Dendritic cell treated with granulocyte-macrophage colony-stimulating factor and Interleukin-4, amounts not matched to agents 40 ng/mL and 50 ng/mL, for 4 days (primary cell): Measurements from ENCODE around the gene KRTAP2-2.
"Not testable (repeated sequence)": the region's sequence is repeated elsewhere in the genome, so short reads cannot be mapped to it uniquely, and the experiment has no call there.

Source experiments
- H3K27ac Mint-ChIP-seq: one replicate; pipeline ENCODE4 v1.8.0; 2022; ENCODE audit warnings: mild to moderate bottlenecking, mixed read lengths
- H3K27me3 Mint-ChIP-seq: one replicate; pipeline ENCODE4 v1.8.0; 2022; ENCODE audit warnings: mild to moderate bottlenecking, mixed read lengths
- H3K36me3 Mint-ChIP-seq: one replicate; pipeline ENCODE4 v1.8.0; 2022; ENCODE audit warnings: low read depth, mixed read lengths
- H3K4me1 Mint-ChIP-seq: one replicate; pipeline ENCODE4 v1.8.0; 2022; ENCODE audit warnings: low read depth, mixed read lengths
- H3K4me3 Mint-ChIP-seq: one replicate; pipeline ENCODE4 v1.8.0; 2022; ENCODE audit warnings: mild to moderate bottlenecking, moderate library complexity, mixed read lengths
- H3K9me3 Mint-ChIP-seq: one replicate; pipeline ENCODE4 v1.8.0; 2022; ENCODE audit warnings: mixed read lengths
- intact Hi-C: fragments of 100-400 bp; cut with micrococcal nuclease; formaldehyde crosslinking; loops from one replicate; pipeline ENCODE4 v1.15.0; 2022

Gene KRTAP2-2

DNA sequence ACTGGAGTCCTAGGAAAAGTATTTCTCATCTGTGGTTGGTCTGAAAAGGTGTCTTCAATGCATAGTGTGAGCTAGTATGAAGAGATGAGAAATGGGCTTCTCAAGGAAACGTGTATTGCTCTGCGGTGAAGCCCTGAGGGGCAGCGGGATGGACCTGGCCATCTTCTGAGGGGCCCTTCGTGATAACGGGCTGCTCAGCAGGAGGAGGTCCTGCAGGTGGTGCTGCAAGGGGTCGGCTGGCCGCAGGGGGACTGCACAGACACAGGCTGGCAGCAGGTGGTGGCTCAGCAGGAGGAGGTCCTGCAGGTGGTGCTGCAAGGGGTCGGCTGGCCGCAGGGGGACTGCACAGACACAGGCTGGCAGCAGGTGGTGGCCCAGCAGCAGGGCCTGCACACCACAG lies 474 bp downstream of the KRTAP2-2 start:
- intact Hi-C loops, H3K4me3 Mint-ChIP-seq, H3K27ac Mint-ChIP-seq, H3K4me1 Mint-ChIP-seq, H3K36me3 Mint-ChIP-seq, H3K9me3 Mint-ChIP-seq: not testable (repeated sequence)
- H3K27me3 Mint-ChIP-seq = peaks cover 21% of the 10 kb centered on the region

DNA sequence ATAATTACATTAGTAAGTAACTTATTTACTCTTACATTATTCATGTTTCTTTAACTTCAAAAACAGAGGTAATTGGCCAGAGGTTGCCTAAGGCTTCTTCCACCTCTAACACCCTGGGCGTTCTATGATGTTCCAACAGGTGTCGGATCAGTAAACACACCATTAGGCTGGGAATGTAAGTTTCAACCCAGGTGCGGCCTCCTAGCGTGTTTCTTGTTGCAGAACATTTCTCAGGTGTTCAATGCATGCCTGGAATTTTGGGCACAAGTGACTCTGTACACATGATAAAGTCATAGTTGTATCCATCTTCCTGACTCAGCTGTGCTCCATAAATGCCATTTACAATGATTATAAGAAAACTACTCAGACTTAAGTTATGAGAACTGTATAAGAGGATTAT lies 1.0 kb downstream of the KRTAP2-2 start:
- Mint-ChIP-seq H3K9me3 (no peaks in the 10 kb centered on the region), H3K27me3 (peaks cover 18% of the 10 kb centered on the region), H3K4me1 (no peaks in the 10 kb centered on the region), H3K4me3 (no peak overlapping the region), H3K36me3 (no peaks in the 10 kb centered on the region), H3K27ac (no peak overlapping the region)
- intact Hi-C loops = no loop called here

DNA sequence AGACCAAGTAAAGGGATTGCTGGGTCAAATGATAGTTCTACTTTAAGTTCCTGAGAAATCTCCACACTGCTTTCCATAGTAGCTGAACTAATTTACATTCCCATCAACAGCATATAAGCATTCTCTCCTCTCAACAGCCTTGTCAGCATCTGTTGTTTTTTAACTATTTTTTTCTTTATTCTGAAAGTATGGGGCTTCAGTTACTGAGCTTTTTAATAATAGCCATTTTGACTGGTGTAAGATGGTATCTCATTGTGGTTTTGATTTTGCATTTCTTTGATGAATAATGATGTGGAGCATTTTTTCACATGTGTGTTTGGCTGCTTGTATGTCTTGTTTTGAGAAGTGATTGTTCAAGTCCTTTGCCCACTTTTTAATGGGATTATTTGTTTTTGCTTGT lies 2.5 kb downstream of the KRTAP2-2 start:
- Mint-ChIP-seq H3K36me3 (no peaks in the 10 kb centered on the region), H3K27me3 (peaks cover 20% of the 10 kb centered on the region), H3K27ac (no peak overlapping the region), H3K4me1 (no peaks in the 10 kb centered on the region), H3K9me3 (no peaks in the 10 kb centered on the region), H3K4me3 (no peak overlapping the region)
- intact Hi-C loops = no loop called here

DNA sequence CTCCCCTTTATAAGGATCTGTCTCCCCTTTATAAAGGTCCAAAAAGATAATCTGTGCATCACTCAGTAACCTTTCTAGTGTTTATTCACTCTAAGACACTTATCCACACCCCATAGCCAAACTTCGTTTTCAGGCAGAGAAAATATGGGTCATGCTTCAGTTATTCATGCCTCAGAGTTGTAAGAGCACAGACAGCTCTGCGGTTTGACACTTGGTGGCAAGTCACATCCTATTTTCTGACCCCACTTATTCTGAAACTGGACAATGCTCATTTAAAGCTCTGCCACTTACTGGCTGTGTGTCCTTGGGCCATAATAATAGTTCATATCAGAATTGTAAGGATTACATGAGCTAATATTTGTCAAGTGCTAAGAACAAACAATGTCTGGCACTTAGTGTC lies 5.9 kb downstream of the KRTAP2-2 start:
- no peaks in the 10 kb centered on the region for H3K36me3 Mint-ChIP-seq
- intact Hi-C loops = no loop called here
- H3K27me3 Mint-ChIP-seq = peaks cover 24% of the 10 kb centered on the region

DNA sequence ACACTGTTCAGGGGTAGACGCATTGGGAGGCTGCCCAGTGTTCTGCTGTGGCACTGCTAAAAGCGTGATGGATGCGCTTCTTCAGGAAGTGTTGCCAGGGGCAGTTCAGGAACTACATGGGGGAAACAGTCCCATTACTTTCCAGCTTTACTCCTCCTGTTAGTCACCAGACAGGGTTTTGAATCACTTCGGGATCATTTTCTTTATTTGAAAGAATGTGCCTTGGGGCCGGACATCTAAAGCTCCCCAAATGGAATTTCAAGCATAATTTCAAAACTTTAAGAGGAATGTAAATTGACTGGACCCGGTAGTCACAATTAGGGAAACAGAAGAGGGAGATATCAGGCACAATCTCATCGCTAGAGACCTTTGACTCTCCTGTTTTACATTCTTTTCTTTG lies 6.6 kb downstream of the KRTAP2-2 start:
- H3K36me3 Mint-ChIP-seq = no peaks in the 10 kb centered on the region
- H3K9me3 Mint-ChIP-seq = peaks cover 5% of the 10 kb centered on the region
- no peaks in the 10 kb centered on the region for H3K4me1 Mint-ChIP-seq
- no peak overlapping the region for H3K4me3 Mint-ChIP-seq
- H3K27me3 Mint-ChIP-seq = peaks cover 24% of the 10 kb centered on the region
- intact Hi-C loops = no loop called here
- H3K27ac Mint-ChIP-seq = no peak overlapping the region

More for the DNA sequence above, 5.9 kb downstream of the KRTAP2-2 start:
- H3K27ac Mint-ChIP-seq = no peak overlapping the region
- no peaks in the 10 kb centered on the region for H3K9me3 Mint-ChIP-seq
- no peaks in the 10 kb centered on the region for H3K4me1 Mint-ChIP-seq
- H3K4me3 Mint-ChIP-seq = no peak overlapping the region

DNA sequence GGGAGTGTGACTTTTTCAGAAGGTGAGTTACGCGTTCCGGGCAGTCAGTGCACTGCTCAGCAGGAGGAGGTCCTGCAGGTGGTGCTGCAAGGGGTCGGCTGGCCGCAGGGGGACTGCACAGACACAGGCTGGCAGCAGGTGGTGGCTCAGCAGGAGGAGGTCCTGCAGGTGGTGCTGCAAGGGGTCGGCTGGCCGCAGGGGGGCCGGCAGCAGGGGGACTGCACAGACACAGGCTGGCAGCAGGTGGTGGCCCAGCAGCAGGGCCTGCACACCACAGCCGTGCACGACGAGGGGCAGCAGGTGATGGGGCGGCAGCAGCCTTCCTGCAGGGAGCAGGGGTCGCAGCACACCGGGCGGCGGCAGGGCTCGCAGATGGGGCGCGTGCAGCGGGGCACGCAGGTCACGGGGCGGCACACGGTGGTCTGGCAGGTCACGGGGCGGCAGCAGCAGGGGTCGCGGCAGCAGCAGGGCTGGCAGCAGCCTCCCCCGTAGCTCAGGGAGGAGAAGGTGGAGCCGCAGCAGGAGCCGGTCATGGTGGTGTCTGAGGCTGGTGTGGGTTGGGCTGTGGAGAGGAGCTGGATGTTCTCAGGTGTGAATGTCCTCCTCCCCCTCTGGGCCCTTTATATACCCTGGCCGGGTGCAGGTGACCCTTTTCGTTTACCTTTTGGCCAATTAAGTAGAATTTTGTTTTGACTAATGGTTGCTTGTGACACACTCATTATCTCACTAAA lies 8.1 kb downstream of the KRTAP2-2 start, which contains the start of gene KRTAP2-1:
TSS of gene KRTAP2-1 (minus strand) at position 582 of the 731 bp plus-strand sequence. CDS start at position 533, 49 bp downstream.
- intact Hi-C loops, H3K4me3 Mint-ChIP-seq, H3K9me3 Mint-ChIP-seq, H3K27ac Mint-ChIP-seq, H3K36me3 Mint-ChIP-seq, H3K4me1 Mint-ChIP-seq: not testable (repeated sequence)
- peaks cover 24% of the 10 kb centered on the region for H3K27me3 Mint-ChIP-seq

DNA sequence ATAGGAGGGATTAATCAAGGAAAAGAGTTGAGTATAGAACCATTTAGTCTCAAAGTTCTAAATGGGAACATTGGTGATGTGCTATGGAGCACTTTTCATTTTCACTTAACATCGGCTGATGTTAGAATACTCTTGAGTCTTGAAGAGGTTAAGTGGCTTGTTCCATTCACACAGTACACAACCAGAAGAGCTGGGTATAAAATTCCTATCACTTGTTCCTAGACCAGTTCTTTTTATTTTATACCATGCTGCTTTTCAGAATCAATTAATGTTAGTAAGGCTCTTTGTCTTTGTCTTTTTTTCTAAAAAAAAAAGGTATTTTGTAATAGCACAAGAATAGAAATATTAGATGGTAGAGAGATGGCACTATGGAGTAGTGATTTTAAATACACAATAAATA lies 12.1 kb downstream of the KRTAP2-2 start:
- Mint-ChIP-seq H3K4me1 (no peaks in the 10 kb centered on the region), H3K27ac (no peak overlapping the region), H3K36me3 (no peaks in the 10 kb centered on the region), H3K4me3 (no peak overlapping the region), H3K9me3 (peaks cover 9% of the 10 kb centered on the region), H3K27me3 (peaks cover 7% of the 10 kb centered on the region)
- intact Hi-C loops = no loop called here

DNA sequence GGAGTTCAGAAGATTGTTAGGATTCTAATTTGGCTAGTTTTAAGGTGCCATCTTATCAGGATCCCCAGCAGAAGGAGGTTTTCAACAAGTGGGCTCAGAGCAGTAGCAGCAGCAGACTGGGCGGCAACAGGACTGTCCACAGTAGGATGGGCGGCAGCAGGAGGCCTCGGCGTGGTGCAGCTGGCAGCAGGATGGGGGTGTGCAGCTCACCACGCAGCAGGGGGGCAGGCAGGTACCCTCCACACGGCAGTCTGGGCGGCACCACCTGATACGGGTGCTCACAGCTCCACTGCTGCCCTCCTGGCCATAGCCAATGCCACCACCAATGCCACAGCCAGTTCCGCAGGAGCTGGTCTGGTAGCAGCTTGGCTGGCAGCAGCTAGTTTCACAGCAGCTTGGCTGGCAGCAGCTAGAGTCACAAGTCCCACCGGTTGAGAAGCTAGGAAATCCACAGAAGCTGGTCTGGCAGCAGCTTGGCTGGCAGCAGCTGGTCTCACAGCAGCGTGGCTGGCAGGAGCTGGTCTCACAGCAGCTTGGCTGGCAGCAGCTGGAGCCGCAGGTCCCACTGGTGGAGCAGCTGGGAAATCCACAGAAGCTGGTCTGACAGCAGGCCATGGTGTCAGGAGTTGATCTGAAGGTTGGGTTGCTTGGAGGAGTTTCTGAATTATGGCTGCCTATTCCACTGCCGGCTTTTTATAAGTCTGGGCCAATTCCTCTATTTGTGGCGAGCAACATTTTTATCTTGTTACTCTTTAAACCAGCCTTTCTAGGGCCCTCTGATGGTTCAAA lies 14.1 kb downstream of the KRTAP2-2 start, which contains the start of gene KRTAP1-1:
TSS of gene KRTAP1-1 (minus strand) at position 668 of the 789 bp plus-strand sequence. CDS start at position 615, 53 bp downstream.
- intact Hi-C loops, H3K4me1 Mint-ChIP-seq, H3K27me3 Mint-ChIP-seq, H3K36me3 Mint-ChIP-seq, H3K9me3 Mint-ChIP-seq, H3K27ac Mint-ChIP-seq, H3K4me3 Mint-ChIP-seq: not testable (repeated sequence)

DNA sequence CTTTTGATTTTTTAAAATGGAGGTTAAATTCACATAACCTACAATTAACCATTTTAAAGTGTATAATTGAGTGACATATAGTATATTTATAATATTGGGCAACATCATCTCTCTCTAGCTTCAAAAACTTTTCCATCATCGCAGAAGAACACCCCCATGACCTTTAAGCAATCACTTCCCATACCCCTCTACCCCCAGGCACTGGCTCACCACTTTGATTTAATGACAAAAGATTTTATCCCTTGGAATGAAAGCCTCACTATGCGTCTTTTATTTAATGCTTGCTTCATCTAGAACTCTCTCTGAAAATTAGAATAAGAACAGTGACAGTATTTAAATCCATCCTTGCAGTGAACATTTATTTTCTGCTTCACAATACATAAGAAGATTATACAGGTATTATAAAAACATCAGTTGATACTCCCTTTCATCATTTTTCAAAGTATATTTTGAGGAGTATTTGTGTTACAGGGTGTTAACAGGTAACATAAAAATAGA lies 17.1 kb downstream of the KRTAP2-2 start:
- Mint-ChIP-seq H3K27me3 (peaks cover 2% of the 10 kb centered on the region), H3K4me1 (no peaks in the 10 kb centered on the region), H3K4me3 (no peak overlapping the region), H3K27ac (no peak overlapping the region), H3K36me3 (no peaks in the 10 kb centered on the region), H3K9me3 (no peaks in the 10 kb centered on the region)
- intact Hi-C loops = no loop called here

DNA sequence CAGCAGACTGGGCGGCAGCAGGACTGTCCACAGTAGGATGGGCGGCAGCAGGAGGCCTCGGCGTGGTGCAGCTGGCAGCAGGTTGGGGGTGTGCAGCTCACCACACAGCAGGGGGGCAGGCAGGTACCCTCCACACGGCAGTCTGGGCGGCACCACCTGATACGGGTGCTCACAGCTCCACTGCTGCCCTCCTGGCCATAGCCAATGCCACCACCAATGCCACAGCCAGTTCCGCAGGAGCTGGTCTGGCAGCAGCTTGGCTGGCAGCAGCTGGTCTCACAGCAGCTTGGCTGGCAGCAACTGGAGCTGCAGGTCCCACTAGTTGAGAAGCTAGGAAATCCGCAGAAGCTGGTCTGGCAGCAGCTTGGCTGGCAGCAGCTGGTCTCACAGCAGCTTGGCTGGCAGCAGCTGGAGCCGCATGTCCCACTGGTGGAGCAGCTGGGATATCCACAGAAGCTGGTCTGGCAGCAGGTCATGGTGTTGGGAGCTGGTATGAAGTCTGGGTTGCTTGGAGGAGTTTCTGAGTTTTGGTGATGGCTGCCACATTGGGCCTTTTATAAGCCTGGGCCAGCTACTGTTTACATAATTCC lies 20.6 kb downstream of the KRTAP2-2 start, which contains the start of gene KRTAP1-3:
TSS of gene KRTAP1-3 (minus strand) at position 529 of the 590 bp plus-strand sequence. CDS start at position 476, 53 bp downstream.
- H3K4me1 Mint-ChIP-seq, H3K4me3 Mint-ChIP-seq, H3K27ac Mint-ChIP-seq, H3K36me3 Mint-ChIP-seq, H3K27me3 Mint-ChIP-seq, intact Hi-C loops, H3K9me3 Mint-ChIP-seq: not testable (repeated sequence)

DNA sequence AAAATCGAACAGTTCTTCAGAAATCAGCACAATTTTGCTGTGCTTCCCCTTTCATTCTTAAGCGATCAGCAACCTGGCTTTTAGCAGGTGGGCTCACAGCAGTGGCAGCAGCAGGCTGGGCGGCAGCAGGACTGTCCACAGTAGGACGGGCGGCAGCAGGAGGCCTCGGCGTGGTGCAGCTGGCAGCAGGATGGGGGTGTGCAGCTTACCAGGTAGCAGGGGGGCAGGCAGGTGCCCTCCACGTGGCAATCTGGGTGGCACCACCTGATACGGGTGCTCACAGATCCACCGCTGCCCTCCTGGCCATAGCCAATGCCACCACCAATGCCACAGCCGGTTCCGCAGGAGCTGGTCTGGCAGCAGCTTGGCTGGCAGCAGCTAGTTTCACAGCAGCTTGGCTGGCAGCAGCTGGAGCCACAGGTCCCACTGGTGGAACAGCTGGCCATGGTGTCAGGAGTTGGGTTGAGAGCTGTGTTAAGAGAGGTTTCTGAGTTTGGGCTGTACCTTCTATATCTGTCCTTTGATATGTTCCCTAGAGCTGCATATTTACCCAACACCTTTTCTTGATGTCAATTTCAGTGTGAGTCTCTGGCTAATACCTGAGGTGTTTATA lies 25.3 kb downstream of the KRTAP2-2 start, which contains the start of gene KRTAP1-4:
TSS of gene KRTAP1-4 (minus strand) at position 563 of the 613 bp plus-strand sequence. CDS start at position 446, 117 bp downstream.
- intact Hi-C loops = no loop called here
- no peak within 1 kb of the TSS for H3K4me3 Mint-ChIP-seq
- H3K27ac Mint-ChIP-seq = no peak within 1 kb of the TSS
- H3K9me3 Mint-ChIP-seq = no peaks in the 10 kb centered on the region
- no peaks in the 10 kb centered on the region for H3K4me1 Mint-ChIP-seq
- peaks cover 8% of the 10 kb centered on the region for H3K27me3 Mint-ChIP-seq
- H3K36me3 Mint-ChIP-seq = no peaks in the 10 kb centered on the region

DNA sequence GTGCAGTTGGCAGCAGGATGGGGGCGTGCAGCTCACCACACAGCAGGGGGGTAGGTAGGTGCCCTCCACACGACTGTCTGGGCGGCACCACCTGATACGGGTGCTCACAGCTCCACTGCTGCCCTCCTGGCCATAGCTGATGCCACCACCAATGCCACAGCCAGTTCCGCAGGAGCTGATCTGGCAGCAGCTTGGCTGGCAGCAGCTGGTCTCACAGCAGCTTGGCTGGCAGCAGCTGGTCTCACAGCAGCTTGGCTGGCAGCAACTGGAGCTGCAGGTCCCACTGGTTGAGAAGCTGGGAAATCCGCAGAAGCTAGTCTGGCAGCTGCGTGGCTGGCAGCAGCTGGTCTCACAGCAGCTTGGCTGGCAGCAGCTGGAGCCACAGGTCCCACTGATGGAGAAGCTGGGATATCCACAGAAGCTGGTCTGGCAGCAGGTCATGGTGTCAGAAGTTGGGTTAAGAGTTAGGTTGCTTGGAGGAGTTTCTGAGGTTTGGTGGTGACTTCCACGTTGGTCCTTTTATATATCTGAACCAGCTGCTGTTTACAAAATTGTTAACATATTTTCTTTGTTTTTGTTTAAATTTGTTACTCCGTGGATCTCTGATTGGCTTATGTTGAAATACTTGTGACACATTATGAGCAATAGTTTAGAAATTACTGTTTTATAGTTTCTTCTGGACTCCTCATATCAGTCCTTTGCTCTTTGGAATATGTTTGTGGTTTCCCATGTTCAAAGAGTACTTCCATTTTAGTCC lies 28.1 kb downstream of the KRTAP2-2 start, which contains the start of gene KRTAP1-5:
TSS of gene KRTAP1-5 (minus strand) at position 494 of the 757 bp plus-strand sequence. CDS start at position 441, 53 bp downstream.
- no peaks in the 10 kb centered on the region for H3K4me1 Mint-ChIP-seq
- H3K4me3 Mint-ChIP-seq = no peak within 1 kb of the TSS
- no peaks in the 10 kb centered on the region for H3K9me3 Mint-ChIP-seq
- H3K36me3 Mint-ChIP-seq = no peaks in the 10 kb centered on the region
- peaks cover 8% of the 10 kb centered on the region for H3K27me3 Mint-ChIP-seq
- no peak within 1 kb of the TSS for H3K27ac Mint-ChIP-seq
- intact Hi-C loops = no loop called here

DNA sequence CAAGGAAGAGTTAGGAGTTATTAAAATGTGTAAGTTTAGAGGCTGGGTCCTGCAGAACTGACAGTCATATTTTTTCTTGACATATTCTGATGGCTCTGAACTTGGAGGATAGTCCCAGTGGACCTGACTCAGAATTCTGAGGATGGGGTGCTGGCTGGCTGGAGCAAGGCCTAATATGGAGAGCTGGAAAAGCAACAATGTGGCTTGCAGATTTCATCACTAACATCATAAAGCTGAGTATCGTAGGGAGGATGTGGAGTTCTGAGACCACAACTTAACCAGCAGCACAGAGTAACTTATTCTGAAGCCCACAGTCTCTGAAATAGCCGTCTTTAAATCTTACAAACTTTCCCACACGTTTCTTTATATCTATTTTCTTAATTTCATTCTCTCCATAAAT lies 30.3 kb downstream of the KRTAP2-2 start:
- Mint-ChIP-seq H3K4me3 (no peak overlapping the region), H3K36me3 (no peaks in the 10 kb centered on the region), H3K9me3 (no peaks in the 10 kb centered on the region), H3K27ac (no peak overlapping the region), H3K27me3 (peaks cover 8% of the 10 kb centered on the region), H3K4me1 (no peaks in the 10 kb centered on the region)
- intact Hi-C loops = no loop called here
